Activated CD4-positive, alpha-beta T cell treated with anti-CD3 and anti-CD28 coated beads for 24 hours (primary cell): ENCODE data around the gene CTXN2.
A peak's percentile ranks its signal among the peaks of the same experiment; 100 is the strongest.

ENCODE experiments used
- DNase-seq, 2 donors: peaks; one replicate each; pipeline ENCODE4 v3.0.0-alpha.2; 2020; ENCODE audit warnings: low read depth in 2 of 2

CTXN2 gene

DNA sequence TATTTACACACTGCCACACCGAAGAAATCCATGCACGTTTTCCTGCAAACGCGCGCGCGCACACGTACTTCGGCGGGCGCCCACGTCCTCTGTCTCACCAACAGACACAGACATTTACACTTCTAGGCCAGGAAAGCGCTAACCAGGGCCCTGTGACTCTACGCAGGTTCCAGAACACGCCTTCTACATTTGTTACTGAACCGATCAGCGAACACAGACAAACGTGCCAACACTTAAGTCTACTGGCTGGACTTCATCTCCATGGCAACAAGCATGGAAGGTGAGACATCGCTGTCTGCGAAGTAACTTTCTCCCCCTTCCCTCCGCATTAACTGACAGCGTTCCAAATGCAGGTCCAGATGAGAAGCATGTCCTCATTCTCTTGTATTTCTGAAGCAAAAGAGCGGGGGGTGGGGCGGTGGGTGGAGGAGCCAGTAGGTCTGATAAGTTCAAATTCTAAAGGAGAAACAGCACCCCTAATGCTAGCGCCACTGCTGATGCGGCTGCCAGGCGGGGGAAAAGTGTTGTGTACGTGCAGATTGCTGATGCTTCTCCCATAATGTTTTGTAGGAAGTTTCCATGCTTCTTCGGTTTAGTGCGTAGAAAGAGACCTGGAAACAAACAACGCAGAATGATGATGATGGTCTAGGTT is at the start of gene CTXN2:
Gene CTXN2, plus strand, starts transcription at position 92 of the 652 bp plus-strand sequence. CDS start 9,636 bp downstream, outside the sequence.
- DNase-seq, result no peak

GRCh38 chr15:48143856-48144255 is 47.6 kb upstream of the CTXN2 start:
- DNase-seq, result no peak

DNA sequence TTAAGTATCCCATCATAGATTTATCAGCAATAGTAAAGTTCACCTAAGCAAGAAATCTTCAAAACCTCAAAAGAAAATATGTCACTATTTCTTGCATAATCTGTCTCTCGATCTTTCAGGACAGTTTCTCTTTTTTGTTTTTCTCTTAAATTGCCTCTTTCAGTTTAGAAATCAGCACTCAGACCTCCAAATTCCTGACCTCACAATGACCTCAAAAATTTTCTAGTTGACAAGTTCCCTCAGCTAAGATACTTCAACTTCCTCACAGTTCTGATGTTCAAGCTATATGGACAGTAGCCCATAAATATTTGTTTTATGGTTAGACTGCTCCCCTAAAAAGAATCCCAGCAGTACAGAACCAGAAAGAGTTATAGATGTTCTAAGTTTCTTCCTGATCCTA is 46.6 kb upstream of the CTXN2 start:
- no peak for DNase-seq

DNA sequence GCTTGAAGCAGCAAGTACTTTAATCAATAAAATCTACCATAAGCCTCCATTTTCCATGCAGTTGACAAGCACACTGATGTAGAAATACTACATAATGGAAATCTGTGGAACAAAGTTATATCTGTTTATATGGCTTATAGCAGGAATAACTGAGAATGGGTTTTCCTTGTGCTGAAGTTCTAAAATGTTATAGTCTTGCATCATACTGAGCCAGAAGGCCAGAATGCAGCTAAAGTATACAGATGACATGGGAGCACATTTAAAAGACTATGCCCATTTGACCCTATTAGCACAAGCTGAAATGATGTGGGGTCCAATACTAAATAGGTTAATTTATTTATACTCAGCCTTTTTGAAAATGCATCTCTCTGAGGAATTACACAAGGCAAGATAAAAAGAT is 45.5 kb upstream of the CTXN2 start:
- no peak for DNase-seq

DNA sequence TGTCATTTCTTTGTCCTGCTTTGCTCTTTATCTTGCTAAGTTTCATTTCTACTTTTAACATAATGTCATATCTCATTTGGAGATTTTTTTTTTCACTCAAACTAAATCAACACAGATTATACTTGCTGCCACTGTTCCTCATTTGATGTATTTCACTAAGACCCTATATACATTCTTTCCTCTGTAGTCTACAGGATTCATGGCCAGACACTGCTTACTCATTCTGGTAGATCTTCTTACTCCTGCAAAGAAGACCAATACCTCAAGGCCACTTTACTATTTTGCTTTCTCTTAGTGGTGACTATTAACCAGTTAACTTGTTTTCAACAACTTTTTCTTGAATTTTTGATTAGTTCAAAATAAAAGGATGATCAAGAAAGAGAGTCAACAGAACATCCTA is 44.1 kb upstream of the CTXN2 start:
- no peak for DNase-seq

DNA sequence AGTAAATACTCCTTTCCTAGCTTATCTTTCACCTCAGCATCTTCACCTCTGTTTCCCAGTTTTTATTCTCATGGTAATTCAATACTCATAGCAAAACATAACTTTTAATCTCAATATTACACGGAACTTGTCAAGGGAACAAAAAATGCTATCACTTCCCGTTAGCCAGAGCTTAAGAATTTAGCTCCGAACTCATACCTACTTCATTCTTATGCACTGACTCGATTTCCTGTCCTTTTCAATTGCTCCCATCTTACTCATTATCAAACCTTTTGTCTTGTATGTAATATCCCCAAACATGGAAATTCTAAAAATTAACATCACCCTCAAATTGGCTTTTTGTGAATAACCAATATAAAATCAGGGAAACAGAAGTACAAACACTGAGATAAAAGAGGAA is 41.6 kb upstream of the CTXN2 start:
- DNase-seq, result no peak

DNA sequence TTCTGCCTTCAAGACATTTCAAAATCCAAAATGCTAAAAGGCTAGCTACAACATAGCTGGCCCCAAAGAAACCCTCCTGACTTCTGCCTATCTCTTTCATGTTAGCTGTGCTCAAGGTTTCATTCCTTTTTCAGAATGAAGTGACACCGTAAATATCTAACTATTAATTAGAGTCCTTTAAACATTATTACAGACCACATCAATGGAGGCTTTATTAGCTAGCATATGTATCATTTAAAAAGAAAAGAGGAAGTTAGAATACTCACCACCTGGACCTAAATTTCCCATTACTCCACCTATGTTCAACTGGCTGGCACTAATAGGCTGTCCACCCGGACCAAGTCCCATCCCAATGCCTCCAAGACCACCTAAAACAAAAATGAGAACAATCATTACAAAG is 37.9 kb upstream of the CTXN2 start:
- DNase-seq, result no peak

GRCh38 chr15:48168616-48169015 is 22.8 kb upstream of the CTXN2 start:
- no peak for DNase-seq

DNA sequence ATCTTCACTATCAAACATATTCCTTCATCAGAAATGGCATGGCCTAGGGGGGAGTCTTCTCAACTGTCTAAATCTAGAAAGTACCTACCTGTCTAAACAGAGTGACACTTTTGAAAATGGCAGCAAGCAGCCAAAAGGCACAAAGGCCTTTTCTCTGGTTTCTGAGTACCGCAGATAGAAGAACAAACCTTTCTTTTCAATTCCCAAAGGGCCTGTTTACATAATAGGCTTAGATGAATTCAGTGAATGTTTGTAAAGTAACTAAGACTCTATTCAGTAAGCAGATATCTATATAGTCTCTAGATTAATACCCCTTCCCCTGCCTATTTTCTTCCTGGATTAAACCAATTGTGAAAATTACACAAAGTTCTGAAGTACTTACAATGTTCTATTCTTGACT is 20.5 kb upstream of the CTXN2 start:
- no peak for DNase-seq

DNA sequence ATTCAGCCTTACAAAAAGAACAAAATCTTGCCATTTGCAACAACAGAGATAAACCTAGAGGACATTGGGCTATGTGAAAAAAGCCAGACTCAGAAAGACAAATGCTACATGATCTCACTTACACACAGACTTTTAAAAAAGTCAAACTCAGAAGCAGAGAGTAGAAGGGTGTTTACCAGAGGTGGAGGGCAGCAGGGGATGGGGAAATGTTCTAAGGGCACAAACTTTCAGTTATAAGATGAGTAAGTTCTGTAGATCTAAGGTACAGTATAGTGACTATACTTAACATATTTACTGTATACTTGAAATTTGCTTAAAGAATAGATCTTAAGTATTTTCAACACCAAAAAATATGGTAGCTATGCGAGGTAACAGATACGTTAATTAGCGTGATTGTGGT is 16.3 kb upstream of the CTXN2 start:
- no peak for DNase-seq

DNA sequence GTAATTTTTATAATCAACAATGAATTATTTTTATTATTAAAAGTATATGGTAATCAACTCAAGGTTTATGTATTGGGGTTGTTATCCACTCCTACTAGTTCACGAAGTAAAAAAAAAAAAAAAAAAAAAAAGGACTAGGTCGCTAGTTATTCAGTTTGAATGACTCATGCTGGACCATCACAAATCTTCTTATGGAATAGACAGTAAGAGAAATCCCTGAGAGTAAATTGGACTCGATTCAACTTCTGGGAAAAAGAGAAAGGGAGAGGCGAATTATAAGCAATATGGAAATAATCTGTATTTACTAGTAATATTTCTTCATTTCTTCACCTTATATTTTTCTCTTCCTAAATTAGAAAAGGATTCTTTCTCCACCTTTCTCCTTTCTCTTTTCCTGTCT is 15.4 kb upstream of the CTXN2 start:
- no peak for DNase-seq

- DNase-seq, result no peak
Observed at GRCh38 chr15:48176957-48177356, 14.5 kb upstream of the CTXN2 start.

GRCh38 chr15:48177383-48177765 is 14.1 kb upstream of the CTXN2 start:
- DNase-seq, result no peak

DNA sequence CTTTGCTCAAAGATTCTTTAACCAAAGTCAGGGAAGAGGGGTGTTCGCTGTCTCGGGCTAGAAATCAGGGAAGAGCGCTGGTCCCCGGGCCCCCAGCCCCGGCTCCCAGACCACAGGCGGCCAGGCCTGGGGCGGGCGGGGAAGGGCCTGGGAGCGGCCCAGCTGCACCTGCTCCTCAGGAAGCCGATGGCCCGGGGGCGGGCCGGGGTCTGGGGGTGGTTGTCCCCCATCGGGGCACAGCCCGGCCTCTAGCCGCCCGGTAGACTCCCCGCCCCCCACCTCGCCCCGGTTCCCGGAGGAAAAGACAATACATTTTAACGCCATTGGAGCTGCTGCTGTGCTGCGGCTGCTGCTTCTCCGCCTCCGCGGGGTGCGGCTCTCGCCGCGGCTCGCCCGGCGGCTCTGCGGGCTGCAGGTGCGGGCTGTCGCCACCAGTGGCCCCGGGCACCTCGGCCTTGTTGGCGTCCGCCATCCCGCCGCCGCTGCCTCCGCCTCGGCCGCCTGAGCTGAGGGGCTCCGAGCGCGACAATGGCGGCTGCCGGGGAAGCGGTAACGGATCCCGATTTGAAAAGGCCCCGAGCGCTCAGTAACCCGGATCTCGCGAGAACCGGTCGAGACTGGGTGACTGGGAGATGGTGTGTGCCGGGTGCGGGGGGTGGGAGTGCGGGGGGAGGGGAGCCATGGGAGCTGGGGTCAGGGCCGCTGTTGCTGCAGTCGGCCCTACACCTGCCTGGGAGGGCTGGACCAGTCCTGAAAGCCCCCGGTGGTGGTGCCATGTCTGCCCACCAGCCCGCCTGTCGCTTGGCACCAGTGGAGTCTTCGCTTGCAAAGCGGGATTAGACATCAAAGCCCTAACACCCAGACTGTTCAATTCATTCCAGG is 13.5 kb upstream of the CTXN2 start, which contains the start of gene MYEF2:
Gene MYEF2, minus strand, starts transcription at position 530 of the 882 bp plus-strand sequence. Its CDS starts 58 bp downstream, at position 472.
- peak; percentile 39 to 61 for DNase-seq

GRCh38 chr15:48178648-48178931 is 12.9 kb upstream of the CTXN2 start:
- DNase-seq, result no peak

DNA sequence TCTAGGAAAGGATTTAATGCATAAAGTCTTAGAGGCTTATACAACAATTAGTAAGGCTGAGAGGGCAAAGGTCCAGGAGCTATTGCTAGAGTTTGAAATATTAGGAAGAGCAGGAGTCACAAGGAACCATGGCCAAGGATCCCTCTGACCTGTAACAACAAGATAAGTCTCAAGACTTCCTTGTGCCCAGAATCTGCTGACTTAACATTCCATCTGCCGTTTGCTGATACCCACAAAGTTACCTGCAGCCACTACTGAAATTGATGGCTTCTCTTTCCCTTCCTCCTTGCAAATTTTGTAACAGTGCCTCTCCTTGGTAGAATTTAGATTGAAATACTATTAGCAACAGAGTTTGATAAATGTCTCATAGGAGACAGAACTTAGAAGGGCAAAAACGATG is 8.7 kb upstream of the CTXN2 start:
- DNase-seq, result no peak

DNA sequence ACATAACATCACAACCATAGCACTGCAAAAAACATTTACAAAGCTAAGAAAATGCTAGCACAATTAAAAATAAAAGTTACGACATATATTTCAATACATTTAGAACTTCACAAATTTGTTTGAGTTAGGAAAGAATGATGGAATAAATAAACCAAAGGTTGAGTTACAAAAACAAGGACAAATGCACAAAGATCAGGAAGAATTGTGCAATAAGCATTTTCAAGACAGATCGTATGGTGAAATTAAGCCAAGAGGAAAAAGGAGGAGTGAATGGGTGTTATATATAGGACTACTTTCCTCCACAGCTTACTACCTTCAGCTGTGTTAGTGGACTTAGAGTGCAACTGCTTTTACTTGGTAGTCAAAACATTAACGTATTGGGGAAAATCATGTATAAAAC is 5.9 kb upstream of the CTXN2 start:
- no peak for DNase-seq

- DNase-seq, result no peak
Observed at GRCh38 chr15:48186271-48186670, 5.2 kb upstream of the CTXN2 start.

- DNase-seq, result peak in 1 of 2 donors; percentile 22
Observed at GRCh38 chr15:48190932-48191573, 412 bp upstream of the CTXN2 start.

DNA sequence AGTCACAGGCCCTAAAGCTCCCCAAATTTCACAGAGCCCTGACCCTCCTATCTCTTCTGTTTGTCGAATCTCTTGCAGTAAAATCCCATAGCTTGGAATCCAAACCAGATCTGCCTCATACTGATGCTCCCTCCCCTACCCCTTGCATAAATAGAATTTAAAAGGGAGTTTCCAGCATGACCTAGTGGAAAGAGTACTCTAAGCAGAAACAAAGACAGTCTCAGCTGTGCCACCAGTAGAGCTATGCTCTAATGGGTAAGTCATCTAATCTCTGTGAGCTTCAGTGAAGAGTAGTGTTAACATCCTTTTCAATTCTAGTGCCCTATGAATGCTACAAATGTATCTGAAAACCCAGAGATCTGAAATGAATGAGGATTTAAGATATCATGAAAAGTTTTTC is 10.6 kb downstream of the CTXN2 start:
- DNase-seq, result no peak

GRCh38 chr15:48205981-48206380 is 14.5 kb downstream of the CTXN2 start, which contains the start of gene SLC12A1:
SLC12A1 (plus strand) TSS chr15:48206302; CDS start chr15:48207720, 1,418 bp downstream.
- DNase-seq, result no peak

- no peak for DNase-seq
Observed at GRCh38 chr15:48221261-48221660, 29.8 kb downstream of the CTXN2 start.

DNA sequence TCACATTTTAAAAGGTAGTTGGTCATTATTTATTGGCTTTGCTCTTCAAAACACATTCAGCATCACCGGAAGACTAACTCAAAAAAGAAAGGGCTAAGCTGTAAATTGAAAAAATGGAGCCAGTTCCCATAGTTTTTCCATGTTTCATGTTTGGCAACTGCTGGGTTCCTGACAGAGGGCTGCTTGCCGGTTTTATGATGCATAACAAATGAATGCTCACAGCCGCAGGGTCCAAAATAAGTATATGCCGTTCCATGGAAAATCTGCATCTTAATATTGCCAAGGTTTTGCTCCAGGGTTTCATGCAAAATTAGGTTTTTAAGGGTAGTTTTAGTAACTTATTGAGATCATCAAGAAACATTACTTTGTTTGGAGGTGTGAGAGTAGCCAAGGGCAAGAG is 30.4 kb downstream of the CTXN2 start:
- DNase-seq, result no peak
